ENCODE data around the gene ANO7.
A peak's percentile ranks its signal among the peaks of the same experiment; 100 is the strongest.

Gene ANO7

GRCh38 chr2:241254904-241255351, 66.5 kb downstream of the ANO7 start:
- DNase-seq, result no peak

- no peak for DNase-seq
Observed at GRCh38 chr2:241255542-241256167, 67.2 kb downstream of the ANO7 start.

- DNase-seq, result no peak
Observed at GRCh38 chr2:241256168-241256545, 67.7 kb downstream of the ANO7 start.

GRCh38 chr2:241257419-241258032, 69.0 kb downstream of the ANO7 start:
- DNase-seq, result no peak

- no peak for DNase-seq
Observed at GRCh38 chr2:241258505-241259280, 70.2 kb downstream of the ANO7 start.

GRCh38 chr2:241260911-241261310, 72.4 kb downstream of the ANO7 start:
- no peak for DNase-seq

- DNase-seq, result no peak
Observed at GRCh38 chr2:241261628-241262027, 73.2 kb downstream of the ANO7 start.

GRCh38 chr2:241263061-241263460, 74.6 kb downstream of the ANO7 start:
- no peak for DNase-seq

GRCh38 chr2:241265506-241265905, 77.0 kb downstream of the ANO7 start:
- DNase-seq, result no peak

- DNase-seq, result no peak
Observed at GRCh38 chr2:241267249-241268067, 79.0 kb downstream of the ANO7 start.

- no peak for DNase-seq
Observed at GRCh38 chr2:241268306-241268705, 79.8 kb downstream of the ANO7 start.

- no peak for DNase-seq
Observed at GRCh38 chr2:241268716-241269445, 80.4 kb downstream of the ANO7 start.

GRCh38 chr2:241269707-241270520, 81.4 kb downstream of the ANO7 start:
- no peak for DNase-seq

- no peak for DNase-seq
Observed at GRCh38 chr2:241270531-241270930, 82.1 kb downstream of the ANO7 start.

GRCh38 chr2:241271706-241272302, 83.3 kb downstream of the ANO7 start:
- DNase-seq, result peak; percentile 66

GRCh38 chr2:241272303-241273209, 84.1 kb downstream of the ANO7 start:
- DNase-seq, result peak; percentile 67

GRCh38 chr2:241273210-241274020, 84.9 kb downstream of the ANO7 start:
- no peak for DNase-seq

GRCh38 chr2:241274127-241274526, 85.7 kb downstream of the ANO7 start:
- no peak for DNase-seq

Data from activated T-cell treated with anti-CD3 and anti-CD28 coated beads, Interleukin-2, amount 50 U/mL, for 1 hour (primary cell).